ENCODE results near the gene TBC1D22A.

TBC1D22A gene

DNA sequence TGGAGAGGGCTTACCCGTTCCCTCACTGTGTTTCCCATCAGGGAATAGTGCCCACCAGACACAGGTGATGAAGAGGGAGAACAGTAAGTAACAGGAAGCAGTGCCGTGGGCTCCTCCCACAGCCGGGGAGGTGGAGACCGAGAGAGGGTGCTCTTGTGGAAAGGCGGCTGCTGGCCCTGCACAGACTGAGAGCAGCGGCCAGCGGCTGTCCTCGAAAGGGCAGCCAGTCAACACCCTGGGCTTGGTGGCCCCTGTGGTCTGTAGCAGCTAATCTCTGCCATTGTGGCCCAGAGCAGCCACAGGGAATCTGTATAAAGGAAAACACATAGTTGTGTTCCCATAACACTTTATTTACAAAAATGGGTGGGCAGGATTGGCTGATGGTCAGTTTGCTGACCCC is 121.9 kb downstream of the TBC1D22A start:
- H3K4me3 ChIP-seq = no peak overlapping the region
- H3K27ac ChIP-seq = no peak overlapping the region
- H3K36me3 ChIP-seq = no peaks in the 10 kb centered on the region
- no peaks in the 10 kb centered on the region for H3K4me1 ChIP-seq
- no peaks in the 10 kb centered on the region for H3K9me3 ChIP-seq
- TF ChIP-seq, protein P1, sequence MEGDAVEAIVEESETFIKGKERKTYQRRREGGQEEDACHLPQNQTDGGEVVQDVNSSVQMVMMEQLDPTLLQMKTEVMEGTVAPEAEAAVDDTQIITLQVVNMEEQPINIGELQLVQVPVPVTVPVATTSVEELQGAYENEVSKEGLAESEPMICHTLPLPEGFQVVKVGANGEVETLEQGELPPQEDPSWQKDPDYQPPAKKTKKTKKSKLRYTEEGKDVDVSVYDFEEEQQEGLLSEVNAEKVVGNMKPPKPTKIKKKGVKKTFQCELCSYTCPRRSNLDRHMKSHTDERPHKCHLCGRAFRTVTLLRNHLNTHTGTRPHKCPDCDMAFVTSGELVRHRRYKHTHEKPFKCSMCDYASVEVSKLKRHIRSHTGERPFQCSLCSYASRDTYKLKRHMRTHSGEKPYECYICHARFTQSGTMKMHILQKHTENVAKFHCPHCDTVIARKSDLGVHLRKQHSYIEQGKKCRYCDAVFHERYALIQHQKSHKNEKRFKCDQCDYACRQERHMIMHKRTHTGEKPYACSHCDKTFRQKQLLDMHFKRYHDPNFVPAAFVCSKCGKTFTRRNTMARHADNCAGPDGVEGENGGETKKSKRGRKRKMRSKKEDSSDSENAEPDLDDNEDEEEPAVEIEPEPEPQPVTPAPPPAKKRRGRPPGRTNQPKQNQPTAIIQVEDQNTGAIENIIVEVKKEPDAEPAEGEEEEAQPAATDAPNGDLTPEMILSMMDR (IDR thresholded peaks at IDR 0.05) = no peak
- DNase-seq = no peak
- intact Hi-C loops (cut with DNase I; ENCODE audit: low total_unique reads) = no loop called here
- H3K27me3 ChIP-seq = no peaks in the 10 kb centered on the region

DNA sequence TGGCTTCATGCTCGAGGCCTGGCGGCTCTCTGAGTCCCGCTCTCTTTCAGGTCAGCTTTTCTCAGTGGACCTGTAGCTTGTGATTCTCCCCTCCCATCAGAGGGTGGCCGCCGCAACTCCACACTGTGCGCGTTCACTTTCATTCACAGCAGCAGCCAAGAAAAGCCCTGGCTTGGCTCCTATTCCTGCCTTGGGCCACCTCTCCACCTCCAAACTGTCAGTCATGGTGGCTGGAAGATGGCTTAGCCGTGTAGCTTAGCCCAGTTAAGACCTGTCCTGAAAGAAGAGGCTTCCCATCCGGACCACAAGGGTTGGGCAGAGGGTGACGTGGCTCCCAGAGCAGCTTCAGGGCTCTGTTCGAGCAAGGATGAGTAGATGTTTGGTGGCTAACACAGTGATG is 125.5 kb downstream of the TBC1D22A start:
- Histone ChIP-seq H3K36me3 (peaks cover 0 to 23% (median 0%) of the 10 kb centered on the region in 3 donors), H3K9me3 (no peaks in the 10 kb centered on the region), H3K4me1 (no peaks in the 10 kb centered on the region), H3K4me3 (no peak overlapping the region), H3K27me3 (no peaks in the 10 kb centered on the region), H3K27ac (no peak overlapping the region)
- TF ChIP-seq, protein P1 (IDR thresholded peaks at IDR 0.05) = no peak
- no peak for DNase-seq
- intact Hi-C loops (cut with DNase I; ENCODE audit: low total_unique reads) = no loop called here

DNA sequence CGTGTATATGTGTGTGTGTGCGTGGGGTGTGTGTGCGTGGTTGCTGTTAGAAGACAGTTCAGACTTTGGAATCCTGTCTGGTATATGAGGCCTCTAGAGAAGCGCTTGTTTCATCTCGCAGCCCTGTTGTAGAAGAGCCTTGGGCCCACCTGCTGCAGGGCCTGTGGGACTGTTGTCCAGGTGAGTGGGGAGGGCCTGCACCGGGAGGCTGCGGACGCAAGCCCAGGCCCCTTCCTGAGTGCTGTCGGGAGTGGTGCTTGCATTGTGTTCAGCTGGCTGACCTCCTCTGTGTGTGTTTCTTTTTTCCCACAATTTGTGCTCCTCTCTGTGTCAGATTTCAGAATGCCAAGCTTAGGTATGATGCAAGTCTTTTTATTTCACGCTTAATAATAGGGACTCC is 128.4 kb downstream of the TBC1D22A start:
- intact Hi-C loops (cut with DNase I; ENCODE audit: low total_unique reads) = no loop called here
- no peak overlapping the region for H3K27ac ChIP-seq

DNA sequence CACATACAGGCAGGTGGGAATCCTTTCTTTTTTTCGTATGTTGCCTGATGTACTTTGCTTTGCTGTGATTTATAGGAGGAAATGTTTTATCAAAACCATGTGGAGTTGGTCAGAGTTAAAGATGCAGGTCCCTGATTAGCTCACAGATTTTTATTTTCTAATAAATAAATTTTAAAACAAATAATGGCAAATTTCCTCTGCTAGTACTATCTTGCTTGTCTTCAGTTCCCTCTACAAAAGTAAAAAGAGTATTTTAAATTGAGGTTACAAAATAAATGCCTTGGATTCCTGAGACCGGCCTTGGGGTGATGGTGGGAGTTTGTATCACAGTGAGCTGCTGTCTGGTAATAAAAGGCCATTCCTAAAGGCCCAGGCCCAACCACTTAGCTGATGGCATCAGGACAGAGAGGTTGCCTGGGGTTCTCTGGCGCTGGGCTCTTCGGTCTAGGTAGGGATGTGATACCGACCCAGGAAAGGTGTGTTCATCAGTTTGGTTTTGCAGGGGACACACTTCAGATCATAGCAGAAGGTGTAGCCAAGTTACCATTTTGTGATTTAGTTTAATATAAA is 129.0 kb downstream of the TBC1D22A start:
- no peaks in the 10 kb centered on the region for H3K27me3 ChIP-seq
- H3K36me3 ChIP-seq = peaks cover 3 to 47% (median 4%) of the 10 kb centered on the region in 3 donors
- no peak for DNase-seq
- no peaks in the 10 kb centered on the region for H3K4me1 ChIP-seq
- TF ChIP-seq, protein P1 (IDR thresholded peaks at IDR 0.05) = no peak
- no peak overlapping the region for H3K27ac ChIP-seq
- intact Hi-C loops (cut with DNase I; ENCODE audit: low total_unique reads) = no loop called here
- H3K9me3 ChIP-seq = no peaks in the 10 kb centered on the region
- no peak overlapping the region for H3K4me3 ChIP-seq

More for the DNA sequence above, 128.4 kb downstream of the TBC1D22A start:
- TF ChIP-seq, protein P1 (IDR thresholded peaks at IDR 0.05) = no peak
- H3K4me3 ChIP-seq = no peak overlapping the region
- H3K4me1 ChIP-seq = no peaks in the 10 kb centered on the region
- H3K36me3 ChIP-seq = peaks cover 3 to 41% (median 4%) of the 10 kb centered on the region in 3 donors
- no peaks in the 10 kb centered on the region for H3K9me3 ChIP-seq
- DNase-seq = no peak
- no peaks in the 10 kb centered on the region for H3K27me3 ChIP-seq

DNA sequence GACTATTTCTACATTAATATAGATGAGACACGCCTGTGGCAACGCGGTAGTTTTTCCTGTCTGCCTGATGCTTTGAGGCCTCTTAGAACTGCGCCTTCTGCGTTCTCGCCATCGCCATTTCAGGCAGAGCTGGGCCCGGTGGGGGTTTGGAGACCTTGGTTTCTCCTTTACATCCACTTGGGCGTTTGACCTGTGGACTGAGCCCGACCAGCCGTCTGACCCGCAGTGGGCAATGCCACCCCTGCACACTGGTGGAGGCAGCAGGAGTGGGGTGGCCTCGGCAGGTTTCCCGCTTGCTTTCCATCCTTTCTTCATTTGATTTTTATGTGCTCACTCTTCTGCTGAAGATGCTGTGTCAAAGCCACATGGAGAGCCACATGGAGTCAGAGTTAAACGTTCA is 130.4 kb downstream of the TBC1D22A start:
- no peaks in the 10 kb centered on the region for H3K27me3 ChIP-seq
- H3K27ac ChIP-seq = no peak overlapping the region
- TF ChIP-seq, protein P1 (IDR thresholded peaks at IDR 0.05) = no peak
- no peaks in the 10 kb centered on the region for H3K4me1 ChIP-seq
- intact Hi-C loops (cut with DNase I; ENCODE audit: low total_unique reads) = no loop called here
- H3K36me3 ChIP-seq = peaks cover 3 to 49% (median 4%) of the 10 kb centered on the region in 3 donors
- no peak overlapping the region for H3K4me3 ChIP-seq
- H3K9me3 ChIP-seq = no peaks in the 10 kb centered on the region
- DNase-seq = no peak
